Measurements from ENCODE around the gene CYP27C1. TPM values are rescaled to one million over a fixed set of nuclear protein-coding genes. Genes with fewer than 3 reads are reported as not detected.
A peak's percentile ranks its signal among the peaks of the same experiment; 100 is the strongest.
"Not testable (repeated sequence)": the region's sequence is repeated elsewhere in the genome, so short reads cannot be mapped to it uniquely, and the experiment has no call there.

CYP27C1 gene
- total RNA-seq, 2 donors from 2014 or later: 0.19 TPM; not detected in 1

GRCh38 chr2:127219171-127220070 lies 678 bp downstream of the CYP27C1 start:
- no peak overlapping the region for H3K9ac ChIP-seq (ENCODE audit: low read depth in 2 of 2, low read length in 2 of 2)
- TF ChIP-seq, protein P1, sequence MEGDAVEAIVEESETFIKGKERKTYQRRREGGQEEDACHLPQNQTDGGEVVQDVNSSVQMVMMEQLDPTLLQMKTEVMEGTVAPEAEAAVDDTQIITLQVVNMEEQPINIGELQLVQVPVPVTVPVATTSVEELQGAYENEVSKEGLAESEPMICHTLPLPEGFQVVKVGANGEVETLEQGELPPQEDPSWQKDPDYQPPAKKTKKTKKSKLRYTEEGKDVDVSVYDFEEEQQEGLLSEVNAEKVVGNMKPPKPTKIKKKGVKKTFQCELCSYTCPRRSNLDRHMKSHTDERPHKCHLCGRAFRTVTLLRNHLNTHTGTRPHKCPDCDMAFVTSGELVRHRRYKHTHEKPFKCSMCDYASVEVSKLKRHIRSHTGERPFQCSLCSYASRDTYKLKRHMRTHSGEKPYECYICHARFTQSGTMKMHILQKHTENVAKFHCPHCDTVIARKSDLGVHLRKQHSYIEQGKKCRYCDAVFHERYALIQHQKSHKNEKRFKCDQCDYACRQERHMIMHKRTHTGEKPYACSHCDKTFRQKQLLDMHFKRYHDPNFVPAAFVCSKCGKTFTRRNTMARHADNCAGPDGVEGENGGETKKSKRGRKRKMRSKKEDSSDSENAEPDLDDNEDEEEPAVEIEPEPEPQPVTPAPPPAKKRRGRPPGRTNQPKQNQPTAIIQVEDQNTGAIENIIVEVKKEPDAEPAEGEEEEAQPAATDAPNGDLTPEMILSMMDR (IDR thresholded peaks at IDR 0.05): no peak
- H3K36me3 ChIP-seq: no peaks in the 10 kb centered on the region
- intact Hi-C loops (cut with DNase I): no loop called here
- peak overlapping the region; percentile 21 for H3K4me3 ChIP-seq
- H3K27ac ChIP-seq: no peak overlapping the region
- no peak for DNase-seq
- H3K27me3 ChIP-seq: peaks cover 40% of the 10 kb centered on the region
- no peaks in the 10 kb centered on the region for H3K4me1 ChIP-seq
- H3K9me3 ChIP-seq: no peaks in the 10 kb centered on the region

DNA sequence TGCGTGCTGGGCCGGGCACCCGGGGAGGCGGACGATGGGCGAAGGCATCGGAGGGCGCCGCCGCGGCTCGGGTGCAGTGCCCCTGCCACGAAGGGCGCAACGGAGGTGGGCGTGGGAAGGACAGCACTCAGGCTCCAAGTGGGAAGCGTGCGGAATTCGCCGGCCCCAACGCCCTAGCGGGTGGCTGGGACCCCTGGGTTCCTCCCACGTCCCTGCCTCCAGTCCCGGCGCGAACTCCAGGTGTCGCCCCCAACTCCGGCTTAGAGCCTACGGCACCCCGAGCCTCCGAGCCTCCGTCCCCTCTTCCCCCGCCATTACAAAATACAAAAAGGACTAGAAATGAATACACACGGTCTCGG lies 1.3 kb downstream of the CYP27C1 start:
- intact Hi-C loops (cut with DNase I): no loop called here
- no peaks in the 10 kb centered on the region for H3K4me1 ChIP-seq
- peak overlapping the region; percentile 21 for H3K4me3 ChIP-seq
- DNase-seq: no peak
- TF ChIP-seq, protein P1 (IDR thresholded peaks at IDR 0.05): no peak
- no peaks in the 10 kb centered on the region for H3K36me3 ChIP-seq
- no peak overlapping the region for H3K27ac ChIP-seq
- H3K9ac ChIP-seq (ENCODE audit: low read depth in 2 of 2, low read length in 2 of 2): peak overlapping the region in 1 of 2 donors; percentile 63
- no peaks in the 10 kb centered on the region for H3K9me3 ChIP-seq
- H3K27me3 ChIP-seq: peaks cover 40% of the 10 kb centered on the region

DNA sequence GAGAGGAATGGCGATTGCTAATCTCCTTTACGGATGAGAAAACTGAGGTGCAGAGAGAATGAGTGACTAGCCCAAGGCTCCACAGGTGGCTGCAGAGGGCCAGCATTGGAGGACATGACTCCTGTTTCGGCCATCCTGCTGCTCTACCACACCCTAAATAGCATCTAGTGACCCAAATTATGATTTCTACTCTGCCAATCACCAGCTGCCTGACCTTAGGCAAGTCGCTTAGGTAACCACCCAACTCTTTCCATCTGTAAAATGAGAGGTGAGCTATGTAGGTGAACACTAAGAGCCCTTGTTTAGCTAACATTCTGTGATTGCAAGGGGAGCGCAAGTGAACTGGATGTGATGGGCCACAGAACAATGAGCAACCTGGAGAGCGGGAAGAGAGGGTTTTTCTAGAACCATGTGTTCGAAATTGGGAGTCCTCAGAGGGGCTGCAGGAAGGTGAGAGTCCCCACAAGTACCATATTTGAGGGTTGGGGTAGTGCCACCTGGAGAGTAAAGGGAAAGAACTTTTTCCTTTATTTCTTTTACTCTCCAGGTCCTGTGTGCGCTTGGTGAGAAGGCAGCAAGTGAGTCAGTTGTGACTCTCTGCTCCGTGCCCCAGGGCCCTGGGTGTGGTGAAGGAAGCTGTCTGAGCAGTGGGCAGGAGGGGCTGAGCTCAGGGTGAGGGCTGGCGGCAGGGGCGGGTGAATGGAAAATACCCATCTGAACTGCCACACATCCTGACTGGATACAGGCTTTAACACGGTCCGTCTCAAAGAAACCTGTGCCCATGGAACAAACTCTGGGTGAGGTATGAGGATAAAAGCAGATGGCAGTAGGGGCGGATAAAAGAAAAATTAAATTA lies 2.4 kb downstream of the CYP27C1 start:
- no peaks in the 10 kb centered on the region for H3K4me1 ChIP-seq
- no peak overlapping the region for H3K27ac ChIP-seq
- no peaks in the 10 kb centered on the region for H3K36me3 ChIP-seq
- intact Hi-C loops (cut with DNase I): no loop called here
- H3K4me3 ChIP-seq: no peak overlapping the region
- TF ChIP-seq, protein P1 (IDR thresholded peaks at IDR 0.05): no peak
- H3K9ac ChIP-seq (ENCODE audit: low read depth in 2 of 2, low read length in 2 of 2): no peak overlapping the region
- H3K27me3 ChIP-seq: peaks cover 40% of the 10 kb centered on the region
- no peak for DNase-seq
- H3K9me3 ChIP-seq: no peaks in the 10 kb centered on the region

DNA sequence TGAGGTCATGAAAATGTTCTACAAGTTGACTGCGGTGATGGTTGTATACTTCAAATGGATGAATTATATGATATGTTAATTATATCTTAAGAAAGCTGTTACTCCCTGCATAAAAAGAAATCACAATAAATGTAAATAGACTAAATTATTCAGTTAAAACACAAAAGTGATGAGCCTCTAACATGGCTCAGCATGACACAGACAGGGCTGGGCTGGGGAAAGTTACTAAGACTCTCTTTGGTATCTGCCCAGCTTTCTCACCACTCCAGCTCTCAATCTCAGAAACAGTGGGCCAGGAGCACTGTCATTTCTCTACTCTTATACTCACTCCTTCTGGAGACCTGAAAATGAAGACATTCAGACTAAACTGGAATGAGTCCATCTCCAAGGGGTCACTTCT lies 3.5 kb downstream of the CYP27C1 start:
- Histone ChIP-seq H3K9me3 (no peaks in the 10 kb centered on the region), H3K4me1 (no peaks in the 10 kb centered on the region), H3K27me3 (peaks cover 40% of the 10 kb centered on the region), H3K36me3 (no peaks in the 10 kb centered on the region), H3K9ac (ENCODE audit: low read depth in 2 of 2, low read length in 2 of 2) (no peak overlapping the region), H3K4me3 (no peak overlapping the region), H3K27ac (no peak overlapping the region)
- DNase-seq: no peak
- intact Hi-C loops (cut with DNase I): no loop called here
- TF ChIP-seq, protein P1 (IDR thresholded peaks at IDR 0.05): no peak

- Histone ChIP-seq H3K9ac (ENCODE audit: low read depth in 2 of 2, low read length in 2 of 2) (no peak overlapping the region), H3K4me1 (no peaks in the 10 kb centered on the region), H3K27me3 (peaks cover 39% of the 10 kb centered on the region), H3K36me3 (no peaks in the 10 kb centered on the region), H3K27ac (no peak overlapping the region), H3K4me3 (no peak overlapping the region), H3K9me3 (no peaks in the 10 kb centered on the region)
- intact Hi-C loops (cut with DNase I): no loop called here
- TF ChIP-seq, protein P1 (IDR thresholded peaks at IDR 0.05): no peak
- no peak for DNase-seq
Observed at GRCh38 chr2:127216095-127216494, 4.0 kb downstream of the CYP27C1 start.

GRCh38 chr2:127214201-127214600 lies 5.9 kb downstream of the CYP27C1 start:
- H3K4me3 ChIP-seq; intact Hi-C loops (cut with DNase I); H3K4me1 ChIP-seq; H3K27ac ChIP-seq; DNase-seq; H3K9ac ChIP-seq (ENCODE audit: low read depth in 2 of 2, low read length in 2 of 2); H3K9me3 ChIP-seq; H3K36me3 ChIP-seq: not testable (repeated sequence)
- peaks cover 22% of the 10 kb centered on the region for H3K27me3 ChIP-seq

All from colonic mucosa (tissue), 4 donors.